Neural cell (in vitro differentiated cells): ENCODE data around the gene OTOP2.

Experiments used
- CTCF ChIP-seq: fragments of 450-650 bp; IDR thresholded peaks from 2 replicates; pipeline ENCODE4 v1.5.1; 2014; ENCODE audit warnings: antibody characterized with exemption, mild to moderate bottlenecking, moderate library complexity; ENCODE audit not compliant: poor library complexity, severe bottlenecking
- EP300 ChIP-seq: fragments of 450-650 bp; conservative IDR thresholded peaks from 2 replicates; pipeline ENCODE4 v1.6.1; 2014; ENCODE audit warnings: antibody characterized with exemption, mild to moderate bottlenecking, moderate library complexity; ENCODE audit not compliant: poor library complexity, severe bottlenecking
- EZH2 ChIP-seq: fragments of 200-600, 300-800 bp; shearing (Covaris generic), sonication (generic); IDR thresholded peaks from 2 replicates; pipeline ENCODE4 v1.6.1; 2014; ENCODE audit warnings: antibody characterized with exemption, low read length, borderline replicate concordance, mild to moderate bottlenecking; ENCODE audit not compliant: insufficient read depth, poor library complexity, severe bottlenecking
- POLR2AphosphoS5 ChIP-seq: IDR thresholded peaks from 2 replicates; pipeline ENCODE4 v1.6.1; 2012
- RAD21 ChIP-seq: fragments of 450-650 bp; conservative IDR thresholded peaks from 2 replicates; pipeline ENCODE4 v1.6.1; 2014; ENCODE audit warnings: antibody characterized with exemption, mild to moderate bottlenecking, moderate library complexity
- REST ChIP-seq: IDR thresholded peaks from 2 replicates; pipeline ENCODE4 v1.6.1; 2012; ENCODE audit warnings: borderline replicate concordance
- SMC3 ChIP-seq: fragments of 450-650 bp; conservative IDR thresholded peaks from 2 replicates; pipeline ENCODE4 v1.6.1; 2014; ENCODE audit warnings: antibody characterized with exemption, mild to moderate bottlenecking, moderate library complexity; ENCODE audit not compliant: poor library complexity
- TAF1 ChIP-seq: IDR thresholded peaks from 2 replicates; pipeline ENCODE4 v1.6.1; 2012; ENCODE audit warnings: low read depth

- no peak for TF ChIP-seq POLR2AphosphoS5
- no peak for TF ChIP-seq RAD21
- TF ChIP-seq TAF1: no peak
- TF ChIP-seq SMC3: no peak
- TF ChIP-seq CTCF: no peak
- TF ChIP-seq EZH2: no peak
- TF ChIP-seq EP300: no peak
- TF ChIP-seq REST: no peak
These were observed 44.3 kb downstream of the OTOP2 start for GRCh38 chr17:74968361-74968780.
